Type B pancreatic cell (in vitro differentiated cells): ENCODE data around the gene MIAT. TPM values are rescaled to one million over a fixed set of nuclear protein-coding genes. Genes with fewer than 3 reads are reported as not detected.
"Not testable (repeated sequence)": the region's sequence is repeated elsewhere in the genome, so short reads cannot be mapped to it uniquely, and the experiment has no call there.

Experiments used
- DNase-seq: peaks from one replicate; pipeline ENCODE4 v3.0.0; 2021; ENCODE audit warnings: mixed read lengths; ENCODE audit not compliant: unreplicated experiment; ENCODE audit errors: extremely low spot score
- H3K27ac Mint-ChIP-seq: 2 replicates; pipeline ENCODE4 v1.8.0; 2021; ENCODE audit warnings: mild to moderate bottlenecking, mixed read lengths
- H3K27me3 Mint-ChIP-seq: 2 replicates; pipeline ENCODE4 v1.8.0; 2021; ENCODE audit warnings: mixed read lengths
- H3K36me3 Mint-ChIP-seq: 2 replicates; pipeline ENCODE4 v1.8.0; 2021; ENCODE audit warnings: mixed read lengths
- H3K4me1 Mint-ChIP-seq: one replicate; pipeline ENCODE4 v1.8.0; 2021; ENCODE audit warnings: mixed read lengths; ENCODE audit not compliant: unreplicated experiment
- H3K4me3 Mint-ChIP-seq: 2 replicates; pipeline ENCODE4 v1.8.0; 2021; ENCODE audit warnings: mild to moderate bottlenecking, mixed read lengths
- H3K9me3 Mint-ChIP-seq: 2 replicates; pipeline ENCODE4 v1.8.0; 2021; ENCODE audit warnings: mixed read lengths
- total RNA-seq: library from RNA; stranded (reverse); gene quantifications from 2 replicates; pipeline ENCODE4 v1.2.1, GENCODE V29; 2021; ENCODE audit warnings: low replicate concordance
- TF ChIP-seq, protein P1 (sequence below): fragments of 200-600 bp; sonication (generic); conservative IDR thresholded peaks from 2 replicates; pipeline ENCODE4 v1.5.0; 2021; ENCODE audit warnings: antibody characterized with exemption, mild to moderate bottlenecking

The MIAT gene
- total RNA-seq, 1 donor from 2014 or later: 12.2 TPM

DNA sequence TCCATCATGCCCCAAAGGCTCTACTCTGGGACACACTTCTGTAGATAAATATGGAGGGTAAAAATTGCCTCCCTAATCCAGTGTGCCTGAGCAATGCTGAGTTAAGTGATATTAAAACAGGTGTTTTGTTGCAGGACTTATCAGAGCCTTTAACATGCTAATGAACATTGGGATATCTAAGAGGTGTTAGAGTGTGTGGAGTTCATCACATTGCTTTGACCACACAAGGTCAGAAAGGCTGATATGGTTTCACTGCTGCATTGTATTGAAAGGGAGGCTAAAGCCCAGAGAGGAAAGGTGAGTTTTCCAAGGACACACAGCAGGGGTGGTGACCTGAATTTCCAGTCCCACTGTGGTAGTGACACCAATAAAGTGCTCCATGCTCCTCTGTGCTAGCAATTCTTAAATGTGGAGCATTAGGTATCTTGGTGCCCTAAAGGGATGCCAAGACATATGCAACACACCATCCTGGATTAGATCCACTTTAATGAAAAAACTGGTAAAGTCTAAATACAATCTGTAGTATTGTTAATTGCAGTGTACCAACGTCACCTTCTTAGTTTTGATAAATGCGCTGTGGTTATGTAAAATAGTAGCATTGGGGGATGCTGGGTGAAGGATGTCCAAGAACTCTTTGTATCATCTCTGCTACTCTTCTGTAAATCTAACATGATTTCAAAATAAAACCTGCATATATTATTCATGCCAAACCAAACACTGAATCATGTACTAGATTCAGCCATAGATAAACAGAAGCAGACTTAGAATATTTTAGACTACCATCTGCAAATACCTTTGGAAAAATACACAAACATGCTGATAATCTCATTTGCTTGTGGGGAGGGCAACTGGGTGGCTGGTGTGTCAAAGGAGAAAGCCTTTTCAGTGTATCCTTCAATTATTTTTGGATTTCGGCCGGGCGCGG lies 45.8 kb downstream of the MIAT start:
- Mint-ChIP-seq H3K27ac (no peak overlapping the region), H3K4me3 (no peak overlapping the region), H3K9me3 (peaks cover 9% of the 10 kb centered on the region), H3K36me3 (peaks cover 24% of the 10 kb centered on the region), H3K27me3 (no peaks in the 10 kb centered on the region), H3K4me1 (no peaks in the 10 kb centered on the region)
- TF ChIP-seq, protein P1, sequence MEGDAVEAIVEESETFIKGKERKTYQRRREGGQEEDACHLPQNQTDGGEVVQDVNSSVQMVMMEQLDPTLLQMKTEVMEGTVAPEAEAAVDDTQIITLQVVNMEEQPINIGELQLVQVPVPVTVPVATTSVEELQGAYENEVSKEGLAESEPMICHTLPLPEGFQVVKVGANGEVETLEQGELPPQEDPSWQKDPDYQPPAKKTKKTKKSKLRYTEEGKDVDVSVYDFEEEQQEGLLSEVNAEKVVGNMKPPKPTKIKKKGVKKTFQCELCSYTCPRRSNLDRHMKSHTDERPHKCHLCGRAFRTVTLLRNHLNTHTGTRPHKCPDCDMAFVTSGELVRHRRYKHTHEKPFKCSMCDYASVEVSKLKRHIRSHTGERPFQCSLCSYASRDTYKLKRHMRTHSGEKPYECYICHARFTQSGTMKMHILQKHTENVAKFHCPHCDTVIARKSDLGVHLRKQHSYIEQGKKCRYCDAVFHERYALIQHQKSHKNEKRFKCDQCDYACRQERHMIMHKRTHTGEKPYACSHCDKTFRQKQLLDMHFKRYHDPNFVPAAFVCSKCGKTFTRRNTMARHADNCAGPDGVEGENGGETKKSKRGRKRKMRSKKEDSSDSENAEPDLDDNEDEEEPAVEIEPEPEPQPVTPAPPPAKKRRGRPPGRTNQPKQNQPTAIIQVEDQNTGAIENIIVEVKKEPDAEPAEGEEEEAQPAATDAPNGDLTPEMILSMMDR: no peak
- no peak for DNase-seq

DNA sequence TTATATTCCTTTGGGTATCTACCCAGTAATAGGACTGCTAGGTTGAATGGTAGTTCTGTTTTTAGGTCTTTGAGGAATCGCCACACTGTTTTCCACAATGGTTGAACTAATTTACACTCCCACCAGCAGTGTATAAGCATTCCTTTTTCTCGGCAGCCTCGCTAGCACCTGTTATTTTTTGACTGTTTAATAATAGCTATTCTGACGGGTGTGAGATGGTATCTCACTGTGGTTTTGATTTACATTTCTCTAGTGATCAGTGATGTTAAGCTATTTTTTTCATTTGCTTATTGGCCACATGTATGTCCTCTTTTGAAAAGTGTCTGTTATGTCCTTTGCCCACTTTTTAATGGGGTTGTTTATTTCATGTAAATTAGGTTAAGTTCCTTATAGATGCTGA lies 48.0 kb downstream of the MIAT start:
- not testable (repeated sequence) for H3K27me3 Mint-ChIP-seq, DNase-seq, H3K27ac Mint-ChIP-seq, H3K4me1 Mint-ChIP-seq, H3K4me3 Mint-ChIP-seq, H3K9me3 Mint-ChIP-seq
- H3K36me3 Mint-ChIP-seq: peaks cover 12% of the 10 kb centered on the region

DNA sequence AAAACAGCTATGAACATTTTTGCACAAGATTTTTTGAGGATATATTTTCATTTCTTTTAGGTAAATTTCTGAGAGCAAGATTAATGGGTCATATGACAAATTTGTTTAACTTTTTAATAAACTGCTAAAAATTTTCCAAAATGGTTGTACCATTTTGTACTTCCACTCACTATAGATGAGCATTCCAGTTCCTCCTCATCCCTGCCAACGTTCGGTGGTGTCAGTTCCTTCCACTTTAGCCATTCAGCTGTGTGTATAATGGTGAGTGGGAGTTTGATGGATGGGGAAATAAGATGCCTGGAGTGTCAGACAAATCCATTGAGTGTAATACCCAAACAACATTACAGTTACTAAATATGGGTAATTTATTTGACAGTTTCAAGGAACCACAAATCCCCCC lies 49.7 kb downstream of the MIAT start:
- peaks cover 10% of the 10 kb centered on the region for H3K36me3 Mint-ChIP-seq
- H3K27me3 Mint-ChIP-seq: no peaks in the 10 kb centered on the region
- no peak overlapping the region for H3K4me3 Mint-ChIP-seq

DNA sequence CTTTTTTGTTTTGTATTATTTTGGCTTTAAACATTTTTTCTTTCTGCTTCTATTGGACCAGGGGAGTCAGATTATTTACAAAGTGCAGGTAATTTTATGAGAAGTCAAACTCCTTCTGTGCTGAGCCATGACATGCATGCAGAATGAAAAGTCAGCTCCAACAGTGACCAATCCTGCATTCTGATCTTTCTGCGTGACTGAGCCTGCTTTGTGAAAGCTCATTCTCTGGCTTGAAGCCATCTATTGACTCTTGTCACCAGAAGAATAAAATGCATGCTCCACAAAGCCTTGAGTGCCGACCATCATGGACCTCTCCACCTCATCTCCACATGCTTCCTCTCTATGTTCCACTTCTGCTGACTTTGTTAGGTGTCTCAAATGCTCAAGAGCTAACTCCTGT lies 50.2 kb downstream of the MIAT start:
- peaks cover 9% of the 10 kb centered on the region for H3K9me3 Mint-ChIP-seq
- no peak for DNase-seq
- no peak overlapping the region for H3K4me3 Mint-ChIP-seq
- no peaks in the 10 kb centered on the region for H3K4me1 Mint-ChIP-seq
- H3K27me3 Mint-ChIP-seq: no peaks in the 10 kb centered on the region
- H3K36me3 Mint-ChIP-seq: peaks cover 10% of the 10 kb centered on the region
- H3K27ac Mint-ChIP-seq: no peak overlapping the region
- TF ChIP-seq, protein P1: no peak

More for the DNA sequence above, 49.7 kb downstream of the MIAT start:
- Mint-ChIP-seq H3K27ac (no peak overlapping the region), H3K9me3 (peaks cover 9% of the 10 kb centered on the region), H3K4me1 (no peaks in the 10 kb centered on the region)
- TF ChIP-seq, protein P1: no peak
- no peak for DNase-seq

DNA sequence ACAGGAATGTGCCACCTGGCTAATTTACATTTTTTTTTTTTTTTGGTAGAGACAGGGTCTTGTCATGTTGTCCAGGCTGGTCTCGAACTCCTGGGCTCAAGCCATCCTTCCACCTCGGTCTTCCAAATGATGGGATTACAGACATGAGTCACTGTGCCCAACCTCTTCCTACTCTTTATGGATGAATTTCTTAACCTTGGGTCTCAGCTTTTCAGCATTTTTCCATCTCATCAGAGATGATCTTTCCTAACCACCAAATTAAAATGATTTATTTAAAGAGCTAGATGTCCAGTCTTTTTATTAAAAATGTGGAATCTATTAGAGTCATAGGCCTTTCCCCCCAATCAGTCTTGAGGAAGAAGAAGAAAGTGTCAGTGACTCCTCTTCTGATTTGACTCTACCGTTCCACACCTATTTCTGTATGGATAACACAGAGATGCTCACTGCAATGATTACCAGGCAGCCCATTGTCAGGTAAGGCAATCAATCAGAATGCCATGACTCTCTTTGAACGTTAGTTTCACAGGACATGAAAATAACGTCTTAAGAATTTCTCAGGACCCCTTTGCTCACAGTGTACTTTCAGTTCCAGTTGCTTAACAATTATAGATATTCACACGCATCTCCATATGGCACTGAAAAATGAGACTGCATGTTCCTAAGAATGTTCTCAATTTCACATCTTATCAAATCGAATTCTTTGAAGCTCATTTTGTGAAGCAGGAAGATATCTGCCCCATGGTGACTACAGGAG lies 51.0 kb downstream of the MIAT start:
- TF ChIP-seq, protein P1: no peak
- Mint-ChIP-seq H3K36me3 (peaks cover 10% of the 10 kb centered on the region), H3K4me1 (peaks cover 2% of the 10 kb centered on the region), H3K4me3 (no peak overlapping the region), H3K9me3 (peaks cover 9% of the 10 kb centered on the region), H3K27ac (no peak overlapping the region), H3K27me3 (no peaks in the 10 kb centered on the region)
- DNase-seq: no peak
